ENCODE data around the gene LAYN. TPM values are rescaled to one million over a fixed set of nuclear protein-coding genes. Genes with fewer than 3 reads are reported as not detected.
A peak's percentile ranks its signal among the peaks of the same experiment; 100 is the strongest.

LAYN gene
- total RNA-seq, 1 donor from 2014 or later = 12.5 TPM

GRCh38 chr11:111510311-111510710 lies 30.2 kb upstream of the LAYN start:
- H3K27me3 Mint-ChIP-seq (ENCODE audit: low read depth) = peaks cover 43% of the 10 kb centered on the region
- H3K27ac Mint-ChIP-seq = peak overlapping the region; percentile 54

GRCh38 chr11:111512296-111513239 lies 28.0 kb upstream of the LAYN start, which contains the start of gene BTG4:
Gene BTG4, minus strand, starts transcription at chr11:111512386. Its CDS starts 13,610 bp downstream, at chr11:111498776.
- TF ChIP-seq, protein P1, sequence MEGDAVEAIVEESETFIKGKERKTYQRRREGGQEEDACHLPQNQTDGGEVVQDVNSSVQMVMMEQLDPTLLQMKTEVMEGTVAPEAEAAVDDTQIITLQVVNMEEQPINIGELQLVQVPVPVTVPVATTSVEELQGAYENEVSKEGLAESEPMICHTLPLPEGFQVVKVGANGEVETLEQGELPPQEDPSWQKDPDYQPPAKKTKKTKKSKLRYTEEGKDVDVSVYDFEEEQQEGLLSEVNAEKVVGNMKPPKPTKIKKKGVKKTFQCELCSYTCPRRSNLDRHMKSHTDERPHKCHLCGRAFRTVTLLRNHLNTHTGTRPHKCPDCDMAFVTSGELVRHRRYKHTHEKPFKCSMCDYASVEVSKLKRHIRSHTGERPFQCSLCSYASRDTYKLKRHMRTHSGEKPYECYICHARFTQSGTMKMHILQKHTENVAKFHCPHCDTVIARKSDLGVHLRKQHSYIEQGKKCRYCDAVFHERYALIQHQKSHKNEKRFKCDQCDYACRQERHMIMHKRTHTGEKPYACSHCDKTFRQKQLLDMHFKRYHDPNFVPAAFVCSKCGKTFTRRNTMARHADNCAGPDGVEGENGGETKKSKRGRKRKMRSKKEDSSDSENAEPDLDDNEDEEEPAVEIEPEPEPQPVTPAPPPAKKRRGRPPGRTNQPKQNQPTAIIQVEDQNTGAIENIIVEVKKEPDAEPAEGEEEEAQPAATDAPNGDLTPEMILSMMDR (IDR thresholded peaks at IDR 0.05; ENCODE audit: unreplicated experiment) = no peak
- peak in 1 of 2 experiments; percentile 47 for DNase-seq (ENCODE audit: low spot score in 2 of 2, unreplicated experiment in 2 of 2)
- H3K27me3 Mint-ChIP-seq (ENCODE audit: low read depth) = peaks cover 45% of the 10 kb centered on the region
- peaks cover 10% of the 10 kb centered on the region for H3K4me1 Mint-ChIP-seq
- H3K36me3 Mint-ChIP-seq = no peaks in the 10 kb centered on the region
- H3K27ac Mint-ChIP-seq = no peak within 1 kb of the TSS
- peak within 1 kb of the TSS; percentile 63 for H3K4me3 Mint-ChIP-seq
- peaks cover 10% of the 10 kb centered on the region for H3K9me3 Mint-ChIP-seq

More at GRCh38 chr11:111510311-111510710, 30.2 kb upstream of the LAYN start:
- TF ChIP-seq, protein P1 (IDR thresholded peaks at IDR 0.05; ENCODE audit: unreplicated experiment) = no peak
- Mint-ChIP-seq H3K9me3 (peaks cover 14% of the 10 kb centered on the region), H3K36me3 (no peaks in the 10 kb centered on the region), H3K4me1 (peaks cover 10% of the 10 kb centered on the region), H3K4me3 (no peak overlapping the region)
- no peak for DNase-seq (ENCODE audit: low spot score in 2 of 2, unreplicated experiment in 2 of 2)

DNA sequence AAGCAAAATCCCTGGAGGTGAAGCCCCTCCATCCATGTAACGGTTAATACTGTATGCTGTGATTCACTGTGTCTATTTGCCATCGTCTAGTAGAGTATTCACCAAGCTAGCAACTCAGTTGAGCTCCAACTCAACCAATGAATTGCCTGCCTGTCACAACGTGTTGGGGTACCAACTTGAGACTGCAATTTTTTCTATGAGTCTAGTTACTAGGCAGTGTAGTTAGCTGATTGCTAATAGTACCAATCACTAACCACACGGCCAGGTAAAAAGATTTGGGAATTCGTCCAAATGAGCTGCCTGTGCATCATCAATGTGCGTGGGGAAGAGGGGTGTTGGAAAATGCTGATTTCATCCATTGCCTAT lies 27.3 kb upstream of the LAYN start:
- Mint-ChIP-seq H3K36me3 (no peaks in the 10 kb centered on the region), H3K27ac (no peak overlapping the region), H3K9me3 (peaks cover 3% of the 10 kb centered on the region), H3K27me3 (ENCODE audit: low read depth) (peaks cover 39% of the 10 kb centered on the region), H3K4me3 (peak overlapping the region; percentile 41), H3K4me1 (peaks cover 10% of the 10 kb centered on the region)
- TF ChIP-seq, protein P1 (IDR thresholded peaks at IDR 0.05; ENCODE audit: unreplicated experiment) = no peak
- no peak for DNase-seq (ENCODE audit: low spot score in 2 of 2, unreplicated experiment in 2 of 2)

DNA sequence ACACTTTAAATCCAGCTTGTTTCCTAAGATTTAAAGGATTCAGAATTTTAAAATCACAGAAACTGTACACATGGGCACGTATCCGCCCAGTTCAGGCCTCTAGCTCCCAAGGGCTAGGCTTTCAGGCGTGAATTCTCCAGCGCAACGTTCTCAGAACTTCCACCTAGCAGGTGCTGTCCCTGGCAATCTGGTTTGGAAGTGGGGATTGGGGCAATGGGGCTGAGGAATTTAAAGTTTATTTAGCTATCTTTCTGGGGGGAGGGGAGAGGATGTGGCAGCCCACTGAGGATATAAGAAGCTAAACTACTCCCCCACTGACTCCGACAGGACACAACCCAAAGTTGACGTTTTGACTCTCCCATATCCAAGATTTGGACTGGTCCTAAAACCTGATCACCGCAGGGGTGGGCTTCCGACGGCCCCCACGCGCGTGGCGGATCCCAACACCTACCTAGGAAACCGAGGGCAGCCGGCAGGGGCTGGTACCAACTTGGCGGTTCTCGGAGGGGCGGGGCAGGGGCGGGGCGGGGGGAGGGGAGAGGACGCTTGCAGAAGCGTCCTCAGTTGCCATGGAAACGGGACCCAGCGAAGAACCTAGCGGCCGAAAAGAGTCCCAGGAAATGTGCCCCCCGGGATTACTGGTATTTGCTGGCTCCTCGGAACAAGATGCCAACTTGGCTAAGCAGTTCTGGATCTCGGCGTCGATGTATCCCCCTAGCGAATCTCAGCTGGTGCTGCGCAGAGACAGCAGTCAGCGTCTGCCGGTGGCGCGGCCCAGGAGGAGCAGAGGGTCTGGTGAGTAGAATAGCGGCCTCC lies 26.1 kb upstream of the LAYN start, which contains the start of gene HOATZ:
Gene HOATZ (plus strand): TSS at position 563 of the 816 bp plus-strand sequence. CDS start 7 bp downstream, at position 570.
- Mint-ChIP-seq H3K4me3 (peak within 1 kb of the TSS; percentile 46), H3K4me1 (peaks cover 10% of the 10 kb centered on the region), H3K27me3 (ENCODE audit: low read depth) (peaks cover 39% of the 10 kb centered on the region), H3K36me3 (no peaks in the 10 kb centered on the region), H3K9me3 (no peaks in the 10 kb centered on the region), H3K27ac (no peak within 1 kb of the TSS)
- DNase-seq (ENCODE audit: low spot score in 2 of 2, unreplicated experiment in 2 of 2) = peak in 1 of 2 experiments; percentile 38
- TF ChIP-seq, protein P1 (IDR thresholded peaks at IDR 0.05; ENCODE audit: unreplicated experiment) = no peak

DNA sequence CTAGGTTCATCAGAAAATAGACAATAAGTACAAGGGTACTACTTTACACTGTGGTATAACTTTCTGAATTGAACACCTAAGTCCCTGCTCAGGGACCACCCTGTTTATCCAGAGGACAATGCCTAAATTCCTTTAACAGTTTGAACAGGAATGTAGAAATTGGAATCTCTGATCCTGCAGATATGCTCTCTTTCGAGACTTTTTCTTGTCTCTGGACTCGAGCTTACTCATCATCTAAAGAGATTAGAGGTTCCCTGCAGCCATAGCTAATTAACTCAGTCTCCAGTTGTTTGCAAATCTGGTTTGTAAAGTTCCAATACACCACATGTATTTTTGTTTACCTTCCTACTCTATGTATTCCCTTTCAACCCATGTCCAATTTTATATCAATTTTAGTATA lies 24.9 kb upstream of the LAYN start:
- TF ChIP-seq, protein P1 (IDR thresholded peaks at IDR 0.05; ENCODE audit: unreplicated experiment) = no peak
- DNase-seq (ENCODE audit: low spot score in 2 of 2, unreplicated experiment in 2 of 2) = no peak
- peaks cover 39% of the 10 kb centered on the region for H3K27me3 Mint-ChIP-seq (ENCODE audit: low read depth)
- no peak overlapping the region for H3K4me3 Mint-ChIP-seq
- no peaks in the 10 kb centered on the region for H3K9me3 Mint-ChIP-seq
- H3K36me3 Mint-ChIP-seq = no peaks in the 10 kb centered on the region
- H3K4me1 Mint-ChIP-seq = peaks cover 5% of the 10 kb centered on the region
- no peak overlapping the region for H3K27ac Mint-ChIP-seq

Measured in mesothelial cell of epicardium (in vitro differentiated cells).